Measurements from ENCODE around the gene ZNF132.

DNA sequence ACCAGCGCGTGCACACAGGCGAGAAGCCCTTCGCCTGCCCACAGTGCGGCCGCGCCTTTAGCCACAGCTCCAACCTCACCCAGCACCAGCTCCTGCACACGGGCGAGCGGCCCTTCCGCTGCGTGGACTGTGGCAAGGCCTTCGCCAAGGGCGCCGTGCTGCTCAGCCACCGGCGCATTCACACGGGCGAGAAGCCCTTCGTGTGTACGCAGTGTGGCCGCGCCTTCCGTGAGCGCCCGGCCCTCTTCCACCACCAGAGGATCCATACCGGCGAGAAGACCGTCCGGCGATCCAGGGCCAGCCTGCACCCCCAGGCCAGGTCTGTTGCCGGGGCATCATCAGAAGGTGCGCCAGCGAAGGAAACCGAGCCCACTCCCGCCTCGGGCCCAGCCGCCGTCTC is 31.8 kb upstream of the ZNF132 start:
- TF ChIP-seq, protein P1, sequence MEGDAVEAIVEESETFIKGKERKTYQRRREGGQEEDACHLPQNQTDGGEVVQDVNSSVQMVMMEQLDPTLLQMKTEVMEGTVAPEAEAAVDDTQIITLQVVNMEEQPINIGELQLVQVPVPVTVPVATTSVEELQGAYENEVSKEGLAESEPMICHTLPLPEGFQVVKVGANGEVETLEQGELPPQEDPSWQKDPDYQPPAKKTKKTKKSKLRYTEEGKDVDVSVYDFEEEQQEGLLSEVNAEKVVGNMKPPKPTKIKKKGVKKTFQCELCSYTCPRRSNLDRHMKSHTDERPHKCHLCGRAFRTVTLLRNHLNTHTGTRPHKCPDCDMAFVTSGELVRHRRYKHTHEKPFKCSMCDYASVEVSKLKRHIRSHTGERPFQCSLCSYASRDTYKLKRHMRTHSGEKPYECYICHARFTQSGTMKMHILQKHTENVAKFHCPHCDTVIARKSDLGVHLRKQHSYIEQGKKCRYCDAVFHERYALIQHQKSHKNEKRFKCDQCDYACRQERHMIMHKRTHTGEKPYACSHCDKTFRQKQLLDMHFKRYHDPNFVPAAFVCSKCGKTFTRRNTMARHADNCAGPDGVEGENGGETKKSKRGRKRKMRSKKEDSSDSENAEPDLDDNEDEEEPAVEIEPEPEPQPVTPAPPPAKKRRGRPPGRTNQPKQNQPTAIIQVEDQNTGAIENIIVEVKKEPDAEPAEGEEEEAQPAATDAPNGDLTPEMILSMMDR (IDR thresholded peaks at IDR 0.05): no peak
- TF ChIP-seq POLR2A (IDR thresholded peaks at IDR 0.05): no peak

Measured in uterus (tissue), 2 donors.